ENCODE results near the gene ACADS. TPM values are rescaled to one million over a fixed set of nuclear protein-coding genes. Genes with fewer than 3 reads are reported as not detected.
A peak's percentile ranks its signal among the peaks of the same experiment; 100 is the strongest.

ACADS gene
- total RNA-seq, 2 experiments from 2014 or later = 15.4 to 15.8 TPM

DNA sequence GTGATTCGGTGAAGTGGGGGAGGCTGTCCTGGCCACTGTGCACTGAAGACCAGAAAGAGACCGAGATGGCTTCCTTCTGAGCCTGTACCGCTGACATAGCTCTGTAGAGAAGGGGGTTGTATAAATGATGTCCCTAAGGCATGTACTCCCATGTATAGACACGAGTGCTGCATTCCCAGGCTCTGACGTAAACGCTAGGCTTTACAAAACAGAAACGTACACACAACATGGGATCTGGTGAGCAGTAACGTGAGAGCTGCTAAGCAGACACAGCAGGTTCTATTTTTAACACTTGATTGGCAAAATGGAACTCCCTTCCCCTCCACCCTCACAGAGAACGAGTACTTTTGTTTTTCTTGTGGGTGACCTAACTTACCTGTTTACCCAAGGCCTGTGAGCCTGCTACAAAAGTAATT, 35.9 kb downstream of the ACADS start:
- Mint-ChIP-seq H3K27me3 (ENCODE audit: low read depth) (no peaks in the 10 kb centered on the region), H3K36me3 (ENCODE audit: low read depth) (peaks cover 1% of the 10 kb centered on the region), H3K9me3 (no peaks in the 10 kb centered on the region), H3K4me3 (no peak overlapping the region), H3K4me1 (ENCODE audit: low read depth) (peaks cover 11% of the 10 kb centered on the region), H3K27ac (peak overlapping the region; percentile 8)
- no peak for DNase-seq
- intact Hi-C loops (cut with micrococcal nuclease) = no loop called here
- CTCF ChIA-PET = interaction anchor here (0.5 to 1.3 kb wide), 4 partner anchors 9 to 324 kb away, joined by 3 to 6 read pairs (median 4); no protein-coding TSS in a partner anchor

DNA sequence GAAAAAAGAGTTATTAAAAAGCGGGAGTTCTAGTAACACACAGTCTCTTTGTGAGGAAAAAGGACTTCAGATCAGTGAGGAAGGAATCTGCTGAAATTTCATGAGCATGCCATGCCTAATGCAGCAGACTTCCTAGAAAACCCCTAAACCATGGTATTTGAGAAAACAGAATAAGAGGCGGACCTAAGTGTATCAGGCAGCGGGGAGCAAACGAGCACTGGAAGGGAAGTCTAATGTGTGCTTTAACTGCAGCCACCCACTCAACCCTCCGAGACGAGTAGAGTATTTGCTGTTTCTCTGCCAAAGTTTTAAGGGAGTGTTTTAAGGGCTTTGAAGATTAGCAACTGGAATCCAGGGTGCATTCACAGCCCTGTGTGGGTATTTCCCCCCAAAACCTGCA, 36.5 kb downstream of the ACADS start:
- intact Hi-C loops (cut with micrococcal nuclease) = no loop called here
- Mint-ChIP-seq H3K4me3 (no peak overlapping the region), H3K4me1 (ENCODE audit: low read depth) (peaks cover 11% of the 10 kb centered on the region), H3K27me3 (ENCODE audit: low read depth) (no peaks in the 10 kb centered on the region), H3K27ac (peak overlapping the region; percentile 8), H3K9me3 (no peaks in the 10 kb centered on the region), H3K36me3 (ENCODE audit: low read depth) (peaks cover 1% of the 10 kb centered on the region)
- DNase-seq = no peak
- CTCF ChIA-PET = interaction anchor here (0.5 to 1.4 kb wide), 5 partner anchors 9 to 325 kb away, joined by 3 to 6 read pairs (median 3); no protein-coding TSS in a partner anchor

DNA sequence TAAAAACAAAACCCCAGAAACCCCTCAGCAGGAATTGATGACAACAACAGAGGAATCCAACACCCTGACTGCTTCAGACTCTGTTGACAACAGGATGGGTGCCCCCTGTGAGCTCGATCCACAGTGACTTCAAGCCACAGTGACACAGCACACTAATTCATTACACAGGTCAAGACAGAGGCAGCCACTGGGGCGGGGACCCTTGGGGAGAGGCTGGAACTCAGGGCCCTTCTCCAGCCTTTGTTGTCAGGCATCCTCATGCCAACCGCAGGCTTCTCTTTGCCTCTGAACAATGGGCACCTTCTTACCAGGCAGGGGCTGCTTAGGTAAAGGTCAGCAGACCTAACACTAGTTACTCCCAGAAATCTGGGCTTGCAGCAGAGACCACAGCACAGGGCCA, 37.6 kb downstream of the ACADS start:
- no peak for DNase-seq
- Mint-ChIP-seq H3K27me3 (ENCODE audit: low read depth) (no peaks in the 10 kb centered on the region), H3K27ac (peak overlapping the region; percentile 46), H3K9me3 (no peaks in the 10 kb centered on the region), H3K4me3 (no peak overlapping the region), H3K4me1 (ENCODE audit: low read depth) (peaks cover 11% of the 10 kb centered on the region), H3K36me3 (ENCODE audit: low read depth) (peaks cover 5% of the 10 kb centered on the region)
- CTCF ChIA-PET = interaction anchor here (0.9 to 1.4 kb wide), 3 partner anchors 12 to 209 kb away, joined by 3 to 7 read pairs (median 3); no protein-coding TSS in a partner anchor
- intact Hi-C loops (cut with micrococcal nuclease) = no loop called here

DNA sequence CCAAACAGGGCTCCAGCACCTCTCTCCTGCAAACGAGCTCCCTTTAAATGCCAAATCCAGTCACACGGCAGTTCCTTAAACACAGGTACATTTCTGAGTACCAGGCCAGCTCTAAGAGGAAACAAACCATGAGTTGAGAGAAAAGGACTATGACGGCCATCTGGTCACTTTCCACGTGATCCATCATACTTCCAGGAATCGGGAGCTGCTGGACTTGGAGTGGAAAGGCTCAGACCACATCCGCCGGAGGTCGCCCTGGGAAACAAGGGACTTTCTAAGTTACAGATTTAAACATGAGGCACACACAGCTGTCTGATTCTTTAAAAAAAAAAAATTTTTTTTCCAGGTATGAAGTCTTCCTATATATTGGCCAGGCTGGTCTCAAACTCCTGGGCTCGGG, 39.2 kb downstream of the ACADS start:
- Mint-ChIP-seq H3K36me3 (ENCODE audit: low read depth) (peaks cover 5% of the 10 kb centered on the region), H3K27ac (no peak overlapping the region), H3K27me3 (ENCODE audit: low read depth) (no peaks in the 10 kb centered on the region), H3K4me3 (no peak overlapping the region), H3K4me1 (ENCODE audit: low read depth) (peaks cover 6% of the 10 kb centered on the region), H3K9me3 (no peaks in the 10 kb centered on the region)
- DNase-seq = no peak
- intact Hi-C loops (cut with micrococcal nuclease) = no loop called here
- CTCF ChIA-PET = interaction anchor here (1.9 kb wide), 1 partner anchor 115 kb away, joined by 5 read pairs; no protein-coding TSS in a partner anchor

DNA sequence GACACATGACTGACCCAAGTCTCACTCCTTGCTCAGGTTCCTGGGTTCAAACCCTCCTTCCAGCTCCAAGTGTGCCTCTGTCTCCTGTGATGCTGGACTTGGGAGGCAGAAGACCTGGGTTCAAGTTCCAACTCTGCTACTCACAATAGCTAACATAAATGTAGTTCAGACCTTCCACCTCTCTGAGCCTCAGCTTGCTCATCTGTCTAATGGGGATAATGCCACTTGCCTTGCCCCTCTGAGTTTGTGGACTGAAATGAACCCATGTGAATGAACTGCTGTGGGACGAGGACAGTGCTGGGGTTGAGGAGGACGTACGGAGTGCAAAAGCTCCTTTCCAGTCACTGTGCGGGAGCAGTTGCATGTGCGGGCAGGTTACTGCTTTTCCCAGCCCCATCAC, 40.9 kb downstream of the ACADS start:
- H3K4me3 Mint-ChIP-seq = no peak overlapping the region
- intact Hi-C loops (cut with micrococcal nuclease) = no loop called here
- CTCF ChIA-PET = interaction anchor here (1.4 to 1.9 kb wide), 2 partner anchors 10 to 117 kb away, joined by 4 to 5 read pairs; no protein-coding TSS in a partner anchor
- H3K27me3 Mint-ChIP-seq (ENCODE audit: low read depth) = no peaks in the 10 kb centered on the region
- H3K36me3 Mint-ChIP-seq (ENCODE audit: low read depth) = peaks cover 5% of the 10 kb centered on the region
- no peaks in the 10 kb centered on the region for H3K9me3 Mint-ChIP-seq
- H3K27ac Mint-ChIP-seq = peak overlapping the region; percentile 10
- DNase-seq = no peak
- H3K4me1 Mint-ChIP-seq (ENCODE audit: low read depth) = peaks cover 4% of the 10 kb centered on the region

DNA sequence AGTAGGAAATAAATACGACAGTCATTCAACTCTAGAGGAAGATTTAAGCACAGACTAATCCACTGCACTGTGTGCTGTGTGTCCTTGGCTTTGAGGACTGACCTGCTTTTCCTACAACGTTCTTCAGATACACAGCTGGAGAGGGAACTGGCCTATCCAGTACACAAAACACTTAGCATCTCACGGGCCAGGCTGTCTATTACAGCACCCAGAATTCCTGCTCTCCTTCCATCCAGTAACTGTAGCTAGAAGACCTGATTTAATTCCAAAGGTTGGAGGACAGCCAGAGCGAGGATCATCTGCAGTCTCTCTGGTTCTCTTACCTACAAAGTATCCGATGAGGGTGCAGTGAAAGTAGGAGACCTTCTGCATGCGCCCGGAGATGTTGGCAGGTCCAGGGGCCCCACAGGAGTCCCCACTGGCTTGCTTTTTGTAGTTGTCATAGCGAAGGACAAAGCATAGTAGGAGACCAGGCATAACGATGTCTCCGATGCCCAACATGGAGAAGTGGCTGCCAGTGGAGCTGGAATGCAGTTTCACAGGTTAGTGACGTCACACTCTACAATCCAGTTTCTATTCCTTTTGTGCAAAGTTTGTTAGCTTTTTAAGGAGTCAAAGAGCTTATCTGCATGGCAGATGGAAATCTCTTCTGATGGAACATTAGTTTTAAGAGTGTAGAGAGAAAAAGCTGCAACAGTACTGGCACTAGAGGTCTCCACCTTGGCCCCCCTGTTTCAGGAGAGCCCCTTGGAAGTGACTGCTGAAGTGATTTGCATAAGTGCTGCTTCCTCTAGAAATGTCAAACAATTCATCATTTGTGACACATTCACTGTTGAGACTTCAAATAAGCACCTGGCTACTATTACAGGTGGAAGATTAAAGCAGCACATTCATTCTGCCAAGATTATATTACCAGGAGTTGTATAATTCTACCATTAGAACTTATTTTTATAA, 41.7 kb downstream of the ACADS start:
- no peaks in the 10 kb centered on the region for H3K9me3 Mint-ChIP-seq
- intact Hi-C loops (cut with micrococcal nuclease) = no loop called here
- CTCF ChIA-PET = interaction anchor here (1.4 kb wide), 1 partner anchor 9 kb away, joined by 4 read pairs; no protein-coding TSS in a partner anchor
- no peak overlapping the region for H3K27ac Mint-ChIP-seq
- H3K4me3 Mint-ChIP-seq = no peak overlapping the region
- H3K27me3 Mint-ChIP-seq (ENCODE audit: low read depth) = no peaks in the 10 kb centered on the region
- H3K36me3 Mint-ChIP-seq (ENCODE audit: low read depth) = peaks cover 5% of the 10 kb centered on the region
- H3K4me1 Mint-ChIP-seq (ENCODE audit: low read depth) = peaks cover under 1% of the 10 kb centered on the region
- no peak for DNase-seq

DNA sequence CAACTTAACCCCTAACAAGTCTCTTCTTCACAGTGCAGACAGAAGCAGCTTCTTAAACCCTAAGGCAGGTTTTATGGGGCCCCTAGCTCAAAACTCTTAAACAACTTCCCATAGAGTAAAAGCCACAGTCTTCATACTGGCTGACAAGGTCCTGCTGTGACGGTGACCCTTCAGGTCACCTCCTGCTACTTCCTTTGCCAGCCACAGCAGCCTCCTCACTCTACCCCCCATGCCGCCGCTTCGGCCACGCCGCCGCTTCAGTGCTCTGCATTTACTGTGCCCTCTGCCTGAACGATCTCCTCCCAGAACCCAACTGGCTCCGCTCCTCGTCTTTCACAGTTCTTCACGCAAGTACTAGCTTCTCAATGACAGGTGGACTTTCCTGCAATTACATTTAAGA, 45.5 kb downstream of the ACADS start:
- no peak for DNase-seq
- CTCF ChIA-PET = no interaction called here
- Mint-ChIP-seq H3K4me1 (ENCODE audit: low read depth) (peaks cover 19% of the 10 kb centered on the region), H3K36me3 (ENCODE audit: low read depth) (peaks cover 8% of the 10 kb centered on the region), H3K27ac (no peak overlapping the region), H3K9me3 (no peaks in the 10 kb centered on the region), H3K4me3 (no peak overlapping the region), H3K27me3 (ENCODE audit: low read depth) (no peaks in the 10 kb centered on the region)
- intact Hi-C loops (cut with micrococcal nuclease) = loop anchor here (5.0 kb wide), 1 partner anchor 201 kb away; no protein-coding TSS in a partner anchor

DNA sequence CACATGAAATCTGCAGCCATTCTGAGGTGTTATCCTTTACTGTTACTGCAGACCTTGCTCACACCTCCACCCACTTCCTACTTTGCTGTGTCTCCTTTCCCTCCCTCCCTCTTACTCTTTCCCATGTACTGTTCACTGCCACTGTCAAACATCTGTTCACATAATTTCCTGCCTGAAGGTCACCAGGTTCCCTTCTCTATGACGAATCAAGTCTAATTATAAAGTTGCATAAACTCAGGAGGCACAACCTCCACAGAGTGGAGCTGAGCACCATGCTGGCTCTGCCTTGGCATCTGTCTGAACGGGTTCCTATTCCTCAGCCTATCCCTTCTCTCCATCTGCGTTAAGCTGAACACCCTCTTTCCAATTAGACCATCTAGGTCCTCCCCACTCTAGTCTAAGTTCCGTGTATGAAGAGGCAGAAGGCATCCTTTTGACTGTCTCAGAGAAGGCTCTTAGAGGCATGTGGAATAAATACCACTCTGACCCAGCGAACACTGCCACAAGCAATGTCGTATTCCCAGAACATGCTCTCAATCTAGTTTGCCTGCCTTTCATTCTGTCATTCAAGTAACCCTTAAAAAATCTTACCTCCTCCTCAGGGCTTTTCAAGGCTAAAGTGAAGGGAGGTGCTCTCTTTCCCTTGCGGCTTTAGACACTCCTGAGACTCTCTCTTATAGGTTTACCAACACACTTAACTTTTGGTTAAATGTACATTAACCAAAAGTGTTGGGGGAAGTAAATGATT, 48.7 kb downstream of the ACADS start:
- Mint-ChIP-seq H3K9me3 (no peaks in the 10 kb centered on the region), H3K27ac (peak overlapping the region; percentile 54), H3K27me3 (ENCODE audit: low read depth) (no peaks in the 10 kb centered on the region), H3K36me3 (ENCODE audit: low read depth) (peaks cover 5% of the 10 kb centered on the region), H3K4me1 (ENCODE audit: low read depth) (peaks cover 25% of the 10 kb centered on the region), H3K4me3 (no peak overlapping the region)
- intact Hi-C loops (cut with micrococcal nuclease) = loop anchor here (5.0 kb wide), 1 partner anchor 198 kb away; no protein-coding TSS in a partner anchor
- peak; percentile 41 for DNase-seq
- CTCF ChIA-PET = interaction anchor here (1.3 kb wide), 1 partner anchor 11 kb away, joined by 3 read pairs; no protein-coding TSS in a partner anchor

DNA sequence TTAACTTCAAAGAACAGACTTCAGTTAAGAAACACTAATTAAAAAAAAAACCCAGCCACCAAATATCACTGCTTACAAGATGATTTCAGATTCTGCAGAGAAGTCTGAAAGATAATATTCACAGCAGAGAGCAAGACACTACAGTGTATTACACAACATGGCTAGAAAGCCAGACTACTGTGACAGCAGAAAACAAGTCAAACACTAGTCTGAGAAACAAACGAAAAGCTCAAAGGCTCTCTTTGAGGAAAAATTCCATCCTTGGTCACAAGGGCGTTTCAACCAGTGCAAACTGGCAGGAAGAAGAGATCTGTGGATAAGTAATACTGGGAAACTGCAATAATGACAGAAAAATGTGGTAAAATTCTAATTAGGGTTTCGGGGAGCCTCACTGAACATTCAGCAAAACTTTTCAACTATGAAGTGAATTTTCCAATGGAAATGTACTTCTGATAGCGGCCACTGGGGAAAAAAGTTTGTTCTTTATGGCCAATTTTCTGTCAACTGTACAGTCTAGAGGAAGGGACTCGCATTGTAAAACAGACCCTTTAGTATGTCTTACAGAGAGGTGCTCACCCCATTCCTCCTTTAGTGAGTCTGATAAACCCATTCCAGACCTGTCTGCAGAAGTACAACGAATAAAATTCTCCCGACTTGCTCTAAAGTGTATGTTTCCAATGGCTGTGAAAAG, 50.4 kb downstream of the ACADS start:
- peaks cover 25% of the 10 kb centered on the region for H3K4me1 Mint-ChIP-seq (ENCODE audit: low read depth)
- CTCF ChIA-PET = interaction anchor here (0.9 kb wide), 2 partner anchors 9 to 10 kb away, joined by 3 to 4 read pairs; no protein-coding TSS in a partner anchor
- peak overlapping the region; percentile 1 for H3K27ac Mint-ChIP-seq
- H3K4me3 Mint-ChIP-seq = no peak overlapping the region
- no peak for DNase-seq
- H3K36me3 Mint-ChIP-seq (ENCODE audit: low read depth) = peaks cover 7% of the 10 kb centered on the region
- H3K27me3 Mint-ChIP-seq (ENCODE audit: low read depth) = no peaks in the 10 kb centered on the region
- no peaks in the 10 kb centered on the region for H3K9me3 Mint-ChIP-seq
- intact Hi-C loops (cut with micrococcal nuclease) = no loop called here

DNA sequence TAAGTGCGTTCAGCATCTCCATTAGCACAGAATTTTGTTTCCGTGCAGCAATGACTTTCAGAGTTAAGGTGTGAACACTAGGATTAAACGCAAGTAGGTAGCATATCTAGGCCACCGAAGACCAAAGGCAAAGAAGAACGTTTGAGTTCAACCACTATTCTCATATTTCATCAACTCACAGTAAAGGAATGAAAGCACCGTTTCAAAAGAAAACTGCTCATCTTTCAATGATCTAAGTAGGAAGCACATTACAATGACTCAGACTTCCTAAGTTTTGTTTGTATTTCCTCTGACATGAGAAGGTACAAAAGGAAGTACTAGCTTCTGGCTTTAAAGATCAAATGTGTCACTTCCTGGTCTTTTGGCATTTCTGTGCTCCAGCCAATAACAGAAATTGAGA, 57.6 kb downstream of the ACADS start:
- CTCF ChIA-PET = interaction anchor here (0.6 to 1.2 kb wide), 2 partner anchors 11 to 142 kb away, joined by 3 to 9 read pairs; no protein-coding TSS in a partner anchor
- Mint-ChIP-seq H3K27me3 (ENCODE audit: low read depth) (no peaks in the 10 kb centered on the region), H3K9me3 (no peaks in the 10 kb centered on the region), H3K36me3 (ENCODE audit: low read depth) (peaks cover 7% of the 10 kb centered on the region), H3K4me1 (ENCODE audit: low read depth) (peaks cover 25% of the 10 kb centered on the region), H3K4me3 (no peak overlapping the region), H3K27ac (peak overlapping the region; percentile 53)
- peak; percentile 49 for DNase-seq
- intact Hi-C loops (cut with micrococcal nuclease) = loop anchor here (1.0 to 5.0 kb wide), 5 partner anchors 14 to 179 kb away; no protein-coding TSS in a partner anchor

DNA sequence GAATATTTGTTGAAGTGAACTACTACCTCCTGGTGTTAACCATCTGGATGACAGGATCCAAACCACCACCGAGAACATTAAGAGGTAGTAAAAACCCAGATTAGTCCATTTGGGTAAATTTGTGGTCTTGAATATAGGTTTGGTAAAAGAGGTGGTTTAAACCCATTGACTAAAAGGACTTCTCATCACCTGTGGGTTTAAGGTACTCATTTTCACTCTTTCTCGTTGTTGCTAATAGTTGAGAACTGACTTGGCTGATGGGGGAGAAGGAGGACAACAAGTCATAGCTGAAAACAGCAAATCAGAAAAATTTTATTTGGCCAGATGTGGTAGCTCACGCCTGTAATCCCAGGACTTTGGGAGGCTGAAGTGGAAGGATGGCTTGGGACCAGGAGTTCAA, 59.2 kb downstream of the ACADS start:
- Mint-ChIP-seq H3K9me3 (no peaks in the 10 kb centered on the region), H3K4me3 (no peak overlapping the region), H3K27ac (no peak overlapping the region), H3K4me1 (ENCODE audit: low read depth) (peaks cover 25% of the 10 kb centered on the region), H3K36me3 (ENCODE audit: low read depth) (peaks cover 6% of the 10 kb centered on the region), H3K27me3 (ENCODE audit: low read depth) (no peaks in the 10 kb centered on the region)
- CTCF ChIA-PET = interaction anchor here (1.2 to 1.9 kb wide), 2 partner anchors 14 to 187 kb away, joined by 4 to 7 read pairs; no protein-coding TSS in a partner anchor
- intact Hi-C loops (cut with micrococcal nuclease) = loop anchor here (5.0 kb wide), 1 partner anchor 37 kb away; no protein-coding TSS in a partner anchor
- no peak for DNase-seq

All from activated naive CD4-positive, alpha-beta T cell treated with anti-CD3 and anti-CD28 coated beads for 36 hours (primary cell).